WTC11 (cell line): Measurements from ENCODE around the gene GUF1. TPM values are rescaled to one million over a fixed set of nuclear protein-coding genes. Genes with fewer than 3 reads are reported as not detected.

Source experiments
- ATAC-seq: fragments of 200-7000 bp; cut with Tn5 transposase; 2 replicates; pipeline ENCODE4 v1.10.0; 2021; ENCODE audit warnings: mild to moderate bottlenecking, moderate library complexity
- CTCF ChIA-PET: fragments of 300-600 bp; sonication (Branson Sonifier 250); formaldehyde crosslinking; loops from one replicate; lab custom pipeline; 2021; ENCODE audit warnings: antibody characterized with exemption; lab: Charles Lee
- POLR2A ChIA-PET: fragments of 350-600 bp; sonication (Branson Sonifier 250); formaldehyde crosslinking; loops from one replicate; lab custom pipeline; 2021; ENCODE audit warnings: antibody characterized with exemption; lab: Charles Lee
- DNase-seq: peaks from one replicate; pipeline ENCODE4 v3.0.0; 2021; ENCODE audit warnings: low spot score
- H3K27ac Mint-ChIP-seq: 2 replicates; pipeline ENCODE4 v1.8.0; 2021; ENCODE audit warnings: mixed read lengths
- H3K27me3 Mint-ChIP-seq: 2 replicates; pipeline ENCODE4 v1.8.0; 2021; ENCODE audit warnings: low read depth, mild to moderate bottlenecking, moderate library complexity, mixed read lengths
- H3K36me3 Mint-ChIP-seq: 2 replicates; pipeline ENCODE4 v1.8.0; 2021; ENCODE audit warnings: mixed read lengths
- H3K4me1 Mint-ChIP-seq: 2 replicates; pipeline ENCODE4 v1.8.0; 2022; ENCODE audit warnings: mixed read lengths
- H3K4me3 Mint-ChIP-seq: 2 replicates; pipeline ENCODE4 v1.8.0; 2021; ENCODE audit warnings: mild to moderate bottlenecking, moderate library complexity, mixed read lengths
- H3K9me3 Mint-ChIP-seq: 2 replicates; pipeline ENCODE4 v1.8.0; 2021; ENCODE audit warnings: mixed read lengths
- ARID4B ChIP-seq: sonication (generic); formaldehyde crosslinking; IDR thresholded peaks from 2 replicates; pipeline ENCODE4 v1.8.0; 2023; ENCODE audit warnings: missing genetic modification reagents, mild to moderate bottlenecking, borderline replicate concordance
- ATF6 ChIP-seq: sonication (generic); formaldehyde crosslinking; IDR thresholded peaks from 2 replicates; pipeline ENCODE4 v1.8.1; 2023; ENCODE audit warnings: mild to moderate bottlenecking, missing genetic modification reagents
- ELF4 ChIP-seq: sonication (generic); formaldehyde crosslinking; IDR thresholded peaks from 2 replicates; pipeline ENCODE4 v1.8.1; 2022; ENCODE audit warnings: low read depth, mild to moderate bottlenecking, moderate library complexity, missing genetic modification reagents
- FOXK1 ChIP-seq: sonication (generic); formaldehyde crosslinking; IDR thresholded peaks from 2 replicates; pipeline ENCODE4 v1.8.0; 2022; ENCODE audit warnings: mild to moderate bottlenecking, moderate library complexity, missing genetic modification reagents
- GABPB1 ChIP-seq: sonication (generic); formaldehyde crosslinking; IDR thresholded peaks from 2 replicates; pipeline ENCODE4 v1.8.1; 2023; ENCODE audit warnings: mild to moderate bottlenecking, missing genetic modification reagents
- HMGXB4 ChIP-seq: sonication (generic); formaldehyde crosslinking; IDR thresholded peaks from 2 replicates; pipeline ENCODE4 v1.8.1; 2023; ENCODE audit warnings: mild to moderate bottlenecking, moderate library complexity, missing genetic modification reagents
- MLX ChIP-seq: sonication (generic); formaldehyde crosslinking; IDR thresholded peaks from 2 replicates; pipeline ENCODE4 v1.8.1; 2023; ENCODE audit warnings: mild to moderate bottlenecking, missing genetic modification reagents, moderate library complexity
- MXD4 ChIP-seq: fragments of 250-450 bp; sonication (Bioruptor Pico); IDR thresholded peaks from 2 replicates; pipeline ENCODE4 v1.8.0; 2021; ENCODE audit warnings: mild to moderate bottlenecking, moderate library complexity, borderline replicate concordance
- NFATC4 ChIP-seq: fragments of 250-450 bp; sonication (Bioruptor Pico); IDR thresholded peaks from 2 replicates; pipeline ENCODE4 v1.9.0; 2021; ENCODE audit warnings: mild to moderate bottlenecking
- PRDM15 ChIP-seq: sonication (generic); formaldehyde crosslinking; IDR thresholded peaks from 2 replicates; pipeline ENCODE4 v1.8.0; 2022; ENCODE audit warnings: missing genetic modification reagents
- SMAD4 ChIP-seq: sonication (generic); formaldehyde crosslinking; IDR thresholded peaks from 2 replicates; pipeline ENCODE4 v1.8.0; 2022; ENCODE audit warnings: mild to moderate bottlenecking, missing genetic modification reagents
- STAT6 ChIP-seq: sonication (generic); formaldehyde crosslinking; conservative IDR thresholded peaks from 2 replicates; pipeline ENCODE4 v1.8.1; 2023; ENCODE audit warnings: mild to moderate bottlenecking, low read depth, missing genetic modification reagents, moderate library complexity
- USF1 ChIP-seq: sonication (generic); formaldehyde crosslinking; IDR thresholded peaks from 2 replicates; pipeline ENCODE4 v1.8.0; 2022; ENCODE audit warnings: mild to moderate bottlenecking, missing genetic modification reagents
- ZNF317 ChIP-seq: sonication (generic); formaldehyde crosslinking; IDR thresholded peaks from 2 replicates; pipeline ENCODE4 v1.8.1; 2023; ENCODE audit warnings: low read depth, mild to moderate bottlenecking, moderate library complexity, missing genetic modification reagents, borderline replicate concordance
- ZNF671 ChIP-seq: fragments of 250-450 bp; sonication (Bioruptor Pico); IDR thresholded peaks from 2 replicates; pipeline ENCODE4 v1.8.0; 2021; ENCODE audit warnings: mild to moderate bottlenecking
- total RNA-seq: library from RNA; stranded (reverse); gene quantifications from 3 replicates; pipeline ENCODE4 v1.2.3, GENCODE V29; 2021

The GUF1 gene
- total RNA-seq, 1 experiment from 2014 or later, result 37.6 TPM

- no peaks in the 10 kb centered on the region for H3K36me3 Mint-ChIP-seq
- ChIA-PET CTCF (no interaction called here), POLR2A (no interaction called here)
- DNase-seq (no peak), ATAC-seq (no peak)
- H3K4me1 Mint-ChIP-seq, result peaks cover 26% of the 10 kb centered on the region
- H3K27me3 Mint-ChIP-seq, result peaks cover 24% of the 10 kb centered on the region
- H3K27ac Mint-ChIP-seq, result no peak overlapping the region
- peak overlapping the region; percentile 93 for H3K4me3 Mint-ChIP-seq
- no peak for TF ChIP-seq ZNF317 (CRISPR knock-in tag)
- TF ChIP-seq USF1 (CRISPR knock-in tag), result no peak
- no peak for TF ChIP-seq MLX
- no peak for TF ChIP-seq MXD4 (CRISPR knock-in tag)
- H3K9me3 Mint-ChIP-seq, result no peaks in the 10 kb centered on the region
These were observed 46.9 kb downstream of the GUF1 start for GRCh38 chr4:44725166-44725565.

GRCh38 chr4:44725726-44726037, 47.5 kb downstream of the GUF1 start:
- Mint-ChIP-seq H3K27me3 (peaks cover 24% of the 10 kb centered on the region), H3K4me3 (peak overlapping the region; percentile 93), H3K36me3 (no peaks in the 10 kb centered on the region), H3K9me3 (no peaks in the 10 kb centered on the region), H3K27ac (no peak overlapping the region), H3K4me1 (peaks cover 26% of the 10 kb centered on the region)
- TF ChIP-seq NFATC4 (CRISPR knock-in tag) (no peak), GABPB1 (CRISPR knock-in tag) (no peak), PRDM15 (no peak), ARID4B (no peak), ZNF671 (no peak), ELF4 (CRISPR knock-in tag) (no peak), SMAD4 (CRISPR knock-in tag) (no peak), HMGXB4 (CRISPR knock-in tag) (no peak), ATF6 (CRISPR knock-in tag) (no peak), STAT6 (CRISPR knock-in tag) (no peak), FOXK1 (CRISPR knock-in tag) (no peak)
- DNase-seq, result no peak
- ChIA-PET CTCF (no interaction called here), POLR2A (no interaction called here)
- ATAC-seq, result no peak
